ENCODE data around the gene OR2M7. TPM values are rescaled to one million over a fixed set of nuclear protein-coding genes. Genes with fewer than 3 reads are reported as not detected.

OR2M7 gene
- total RNA-seq (2014; rRNA removed; shearing (Covaris generic); ENCODE audit: low replicate concordance), result not detected in 2 replicates

GRCh38 chr1:248324468-248324867 is at the start of gene OR2M7:
Gene OR2M7, minus strand, starts transcription at chr1:248324568. Its CDS starts 0 bp downstream, at chr1:248324568.
- H3K4me2 ChIP-seq (ENCODE audit: low read depth, low read length, poor library complexity, severe bottlenecking), result no peak within 1 kb of the TSS
- H3K9me3 ChIP-seq (ENCODE audit: low read length), result no peaks in the 10 kb centered on the region
- no peak for DNase-seq
- no peaks in the 10 kb centered on the region for H4K20me1 ChIP-seq (ENCODE audit: insufficient read depth, low read depth, low read length)
- H3K9ac ChIP-seq (ENCODE audit: low read length), result no peak within 1 kb of the TSS
- no peaks in the 10 kb centered on the region for H3K9me2 ChIP-seq (replicated peaks; ENCODE audit: insufficient read depth, low read length)
- no peak within 1 kb of the TSS for H2AFZ ChIP-seq (ENCODE audit: low read length)
- no peak within 1 kb of the TSS for H3K4me3 ChIP-seq (ENCODE audit: low read length)
- H3K79me2 ChIP-seq (ENCODE audit: low read length), result no peaks in the 10 kb centered on the region
- no peaks in the 10 kb centered on the region for H3K4me1 ChIP-seq (ENCODE audit: low read length)
- H3K27ac ChIP-seq (ENCODE audit: low read length), result no peak within 1 kb of the TSS
- H3K36me3 ChIP-seq (ENCODE audit: insufficient read depth, low read length), result no peaks in the 10 kb centered on the region
- H3K27me3 ChIP-seq (ENCODE audit: low read length), result no peaks in the 10 kb centered on the region

GRCh38 chr1:248373761-248374160 is 49.4 kb upstream of the OR2M7 start:
- Histone ChIP-seq H3K9me3 (ENCODE audit: low read length) (no peaks in the 10 kb centered on the region), H3K27ac (ENCODE audit: low read length) (no peak overlapping the region), H2AFZ (ENCODE audit: low read length) (no peak overlapping the region), H4K20me1 (ENCODE audit: insufficient read depth, low read depth, low read length) (no peaks in the 10 kb centered on the region), H3K4me2 (ENCODE audit: low read depth, low read length, poor library complexity, severe bottlenecking) (no peak overlapping the region), H3K79me2 (ENCODE audit: low read length) (no peaks in the 10 kb centered on the region), H3K9ac (ENCODE audit: low read length) (no peak overlapping the region), H3K27me3 (ENCODE audit: low read length) (no peaks in the 10 kb centered on the region), H3K36me3 (ENCODE audit: insufficient read depth, low read length) (no peaks in the 10 kb centered on the region), H3K4me3 (ENCODE audit: low read length) (no peak overlapping the region), H3K9me2 (replicated peaks; ENCODE audit: insufficient read depth, low read length) (no peaks in the 10 kb centered on the region), H3K4me1 (ENCODE audit: low read length) (no peaks in the 10 kb centered on the region)
- no peak for DNase-seq

GRCh38 chr1:248372394-248372793 is 48.0 kb upstream of the OR2M7 start:
- Histone ChIP-seq H3K27ac (ENCODE audit: low read length) (no peak overlapping the region), H3K4me3 (ENCODE audit: low read length) (no peak overlapping the region), H3K79me2 (ENCODE audit: low read length) (no peaks in the 10 kb centered on the region), H3K4me1 (ENCODE audit: low read length) (no peaks in the 10 kb centered on the region), H3K9me2 (replicated peaks; ENCODE audit: insufficient read depth, low read length) (no peaks in the 10 kb centered on the region), H3K36me3 (ENCODE audit: insufficient read depth, low read length) (no peaks in the 10 kb centered on the region), H2AFZ (ENCODE audit: low read length) (no peak overlapping the region), H3K9ac (ENCODE audit: low read length) (no peak overlapping the region), H3K4me2 (ENCODE audit: low read depth, low read length, poor library complexity, severe bottlenecking) (no peak overlapping the region), H3K27me3 (ENCODE audit: low read length) (no peaks in the 10 kb centered on the region), H3K9me3 (ENCODE audit: low read length) (no peaks in the 10 kb centered on the region), H4K20me1 (ENCODE audit: insufficient read depth, low read depth, low read length) (no peaks in the 10 kb centered on the region)
- DNase-seq, result no peak

GRCh38 chr1:248366609-248367008 is 42.2 kb upstream of the OR2M7 start:
- no peak overlapping the region for H3K4me3 ChIP-seq (ENCODE audit: low read length)
- H2AFZ ChIP-seq (ENCODE audit: low read length), result no peak overlapping the region
- H3K9ac ChIP-seq (ENCODE audit: low read length), result no peak overlapping the region
- no peak overlapping the region for H3K27ac ChIP-seq (ENCODE audit: low read length)
- H3K79me2 ChIP-seq (ENCODE audit: low read length), result no peaks in the 10 kb centered on the region
- no peaks in the 10 kb centered on the region for H3K4me1 ChIP-seq (ENCODE audit: low read length)
- no peaks in the 10 kb centered on the region for H4K20me1 ChIP-seq (ENCODE audit: insufficient read depth, low read depth, low read length)
- no peaks in the 10 kb centered on the region for H3K36me3 ChIP-seq (ENCODE audit: insufficient read depth, low read length)
- no peaks in the 10 kb centered on the region for H3K9me2 ChIP-seq (replicated peaks; ENCODE audit: insufficient read depth, low read length)
- H3K9me3 ChIP-seq (ENCODE audit: low read length), result no peaks in the 10 kb centered on the region
- DNase-seq, result no peak
- H3K4me2 ChIP-seq (ENCODE audit: low read depth, low read length, poor library complexity, severe bottlenecking), result no peak overlapping the region
- no peaks in the 10 kb centered on the region for H3K27me3 ChIP-seq (ENCODE audit: low read length)

GRCh38 chr1:248361121-248361715 is 36.9 kb upstream of the OR2M7 start, which contains the start of gene OR2T4:
Gene OR2T4, plus strand, starts transcription at chr1:248361665. Its CDS starts 0 bp downstream, at chr1:248361665.
- no peaks in the 10 kb centered on the region for H3K36me3 ChIP-seq (ENCODE audit: insufficient read depth, low read length)
- no peaks in the 10 kb centered on the region for H3K9me2 ChIP-seq (replicated peaks; ENCODE audit: insufficient read depth, low read length)
- no peak within 1 kb of the TSS for H3K27ac ChIP-seq (ENCODE audit: low read length)
- no peak within 1 kb of the TSS for H3K9ac ChIP-seq (ENCODE audit: low read length)
- H3K4me1 ChIP-seq (ENCODE audit: low read length), result no peaks in the 10 kb centered on the region
- DNase-seq, result no peak
- no peak within 1 kb of the TSS for H2AFZ ChIP-seq (ENCODE audit: low read length)
- no peaks in the 10 kb centered on the region for H3K27me3 ChIP-seq (ENCODE audit: low read length)
- H3K79me2 ChIP-seq (ENCODE audit: low read length), result no peaks in the 10 kb centered on the region
- no peak within 1 kb of the TSS for H3K4me2 ChIP-seq (ENCODE audit: low read depth, low read length, poor library complexity, severe bottlenecking)
- H3K9me3 ChIP-seq (ENCODE audit: low read length), result no peaks in the 10 kb centered on the region
- no peaks in the 10 kb centered on the region for H4K20me1 ChIP-seq (ENCODE audit: insufficient read depth, low read depth, low read length)
- no peak within 1 kb of the TSS for H3K4me3 ChIP-seq (ENCODE audit: low read length)

GRCh38 chr1:248359415-248359814 is 35.0 kb upstream of the OR2M7 start:
- no peaks in the 10 kb centered on the region for H3K4me1 ChIP-seq (ENCODE audit: low read length)
- no peaks in the 10 kb centered on the region for H4K20me1 ChIP-seq (ENCODE audit: insufficient read depth, low read depth, low read length)
- H3K9me3 ChIP-seq (ENCODE audit: low read length), result no peaks in the 10 kb centered on the region
- no peaks in the 10 kb centered on the region for H3K9me2 ChIP-seq (replicated peaks; ENCODE audit: insufficient read depth, low read length)
- H2AFZ ChIP-seq (ENCODE audit: low read length), result no peak overlapping the region
- H3K4me3 ChIP-seq (ENCODE audit: low read length), result no peak overlapping the region
- H3K27ac ChIP-seq (ENCODE audit: low read length), result no peak overlapping the region
- no peak for DNase-seq
- no peaks in the 10 kb centered on the region for H3K27me3 ChIP-seq (ENCODE audit: low read length)
- no peak overlapping the region for H3K4me2 ChIP-seq (ENCODE audit: low read depth, low read length, poor library complexity, severe bottlenecking)
- H3K36me3 ChIP-seq (ENCODE audit: insufficient read depth, low read length), result no peaks in the 10 kb centered on the region
- no peaks in the 10 kb centered on the region for H3K79me2 ChIP-seq (ENCODE audit: low read length)
- H3K9ac ChIP-seq (ENCODE audit: low read length), result no peak overlapping the region

- no peak within 1 kb of the TSS for H3K4me2 ChIP-seq (ENCODE audit: low read depth, low read length, poor library complexity, severe bottlenecking)
- no peak for DNase-seq
- H2AFZ ChIP-seq (ENCODE audit: low read length), result no peak within 1 kb of the TSS
- H3K27ac ChIP-seq (ENCODE audit: low read length), result no peak within 1 kb of the TSS
- H3K9me2 ChIP-seq (replicated peaks; ENCODE audit: insufficient read depth, low read length), result no peaks in the 10 kb centered on the region
- H3K79me2 ChIP-seq (ENCODE audit: low read length), result no peaks in the 10 kb centered on the region
- no peak within 1 kb of the TSS for H3K4me3 ChIP-seq (ENCODE audit: low read length)
- no peaks in the 10 kb centered on the region for H3K27me3 ChIP-seq (ENCODE audit: low read length)
- no peaks in the 10 kb centered on the region for H4K20me1 ChIP-seq (ENCODE audit: insufficient read depth, low read depth, low read length)
- no peak within 1 kb of the TSS for H3K9ac ChIP-seq (ENCODE audit: low read length)
- H3K4me1 ChIP-seq (ENCODE audit: low read length), result no peaks in the 10 kb centered on the region
- no peaks in the 10 kb centered on the region for H3K36me3 ChIP-seq (ENCODE audit: insufficient read depth, low read length)
- no peaks in the 10 kb centered on the region for H3K9me3 ChIP-seq (ENCODE audit: low read length)
Observed at GRCh38 chr1:248348475-248348874, 24.1 kb upstream of the OR2M7 start, which contains the start of gene OR14C36. Gene OR14C36, plus strand, starts transcription at chr1:248348775. Its CDS starts 0 bp downstream, at chr1:248348775.

- H3K36me3 ChIP-seq (ENCODE audit: insufficient read depth, low read length), result no peaks in the 10 kb centered on the region
- no peak overlapping the region for H3K4me2 ChIP-seq (ENCODE audit: low read depth, low read length, poor library complexity, severe bottlenecking)
- no peaks in the 10 kb centered on the region for H3K79me2 ChIP-seq (ENCODE audit: low read length)
- H4K20me1 ChIP-seq (ENCODE audit: insufficient read depth, low read depth, low read length), result no peaks in the 10 kb centered on the region
- H3K27ac ChIP-seq (ENCODE audit: low read length), result no peak overlapping the region
- H3K4me3 ChIP-seq (ENCODE audit: low read length), result no peak overlapping the region
- H3K4me1 ChIP-seq (ENCODE audit: low read length), result no peaks in the 10 kb centered on the region
- no peak for DNase-seq
- no peaks in the 10 kb centered on the region for H3K27me3 ChIP-seq (ENCODE audit: low read length)
- H2AFZ ChIP-seq (ENCODE audit: low read length), result no peak overlapping the region
- H3K9me3 ChIP-seq (ENCODE audit: low read length), result no peaks in the 10 kb centered on the region
- H3K9me2 ChIP-seq (replicated peaks; ENCODE audit: insufficient read depth, low read length), result no peaks in the 10 kb centered on the region
- H3K9ac ChIP-seq (ENCODE audit: low read length), result no peak overlapping the region
Observed at GRCh38 chr1:248343451-248343850, 19.1 kb upstream of the OR2M7 start.

Data from Karpas-422 (cell line).